Measurements from ENCODE around the gene ITCH. TPM values are rescaled to one million over a fixed set of nuclear protein-coding genes. Genes with fewer than 3 reads are reported as not detected.

Gene ITCH
- total and polyA plus RNA-seq, 2 of the 8 experiments (the other 6 are each of a cell fraction or from before 2014, with no cell fraction given): 3.9 to 45.2 TPM

DNA sequence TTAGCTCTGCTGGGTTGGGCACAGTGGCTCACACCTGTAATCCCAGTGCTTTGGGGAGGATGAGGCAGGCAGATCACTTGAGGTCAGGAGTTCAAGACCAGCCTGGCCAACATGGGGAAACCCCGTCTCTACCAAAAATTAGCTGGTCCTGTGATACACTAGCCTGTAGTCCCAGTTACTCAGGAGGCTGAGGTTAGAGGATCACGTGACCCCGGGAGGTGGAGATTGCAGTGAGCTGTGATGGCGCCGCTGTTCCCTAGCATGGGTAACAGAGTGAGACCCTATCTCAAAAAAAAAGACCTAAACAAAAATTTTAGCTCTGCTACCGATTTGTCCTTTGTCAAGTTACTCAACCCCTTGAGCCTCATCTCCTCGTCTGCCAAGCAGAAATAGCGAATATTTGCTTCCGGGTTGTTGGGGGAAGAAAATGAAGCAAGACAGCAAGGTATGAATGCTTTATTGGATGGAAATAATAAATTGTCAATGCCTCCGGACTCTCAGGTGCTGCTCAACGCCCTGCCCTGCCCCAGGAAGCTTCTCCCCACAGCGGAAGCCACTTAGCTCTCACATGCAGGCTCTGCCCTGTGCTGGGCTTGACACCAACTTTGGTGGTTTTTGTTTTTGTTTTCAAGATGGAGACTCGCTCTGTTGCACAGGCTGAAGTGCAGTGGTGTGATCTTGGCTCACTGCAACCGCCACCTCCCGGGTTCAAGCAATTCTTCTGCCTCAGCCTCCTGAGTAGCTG is 24.9 kb upstream of the ITCH start:
- Histone ChIP-seq H4K20me1 (replicated peaks in 1 of 2; ENCODE audit: control insufficient read depth in 1 of 2, insufficient read depth in 2 of 2, low read length in 2 of 2) (no peaks in the 10 kb centered on the region), H3K79me1 (ENCODE audit: low read depth, low read length) (no peaks in the 10 kb centered on the region), H4K8ac (ENCODE audit: extremely low read depth, insufficient read depth, low read length) (no peak overlapping the region), H2AFZ (ENCODE audit: low read length) (peak overlapping the region; percentile 49), H2BK12ac (ENCODE audit: low read depth, low read length) (no peak overlapping the region), H3K79me2 (ENCODE audit: control insufficient read depth in 1 of 2, insufficient read depth in 2 of 2, low read length in 2 of 2) (no peaks in the 10 kb centered on the region), H3K23me2 (ENCODE audit: low read depth, low read length) (no peaks in the 10 kb centered on the region), H4K5ac (ENCODE audit: insufficient read length, low read depth, low read length) (no peak overlapping the region), H2AK5ac (ENCODE audit: low read depth, low read length) (no peak overlapping the region), H2BK15ac (ENCODE audit: low read length) (no peak overlapping the region), H2BK20ac (ENCODE audit: low read length) (no peak overlapping the region), H2BK120ac (replicated peaks; ENCODE audit: low read depth, low read length) (no peak overlapping the region), H3K4me3 (ENCODE audit: extremely low read depth in 1 of 4, insufficient read depth in 2 of 4, low read depth in 3 of 4, low read length in 4 of 4) (no peak overlapping the region), H3K27me3 (replicated peaks in 1 of 4; ENCODE audit: control insufficient read depth in 3 of 4, extremely low read depth in 1 of 4, insufficient read depth in 3 of 4, low read length in 3 of 4) (no peaks in the 10 kb centered on the region), H3K9me3 (ENCODE audit: insufficient read depth in 2 of 2, low read depth in 1 of 2, low read length in 1 of 2) (no peaks in the 10 kb centered on the region), H3K36me3 (ENCODE audit: control insufficient read depth in 2 of 4, insufficient read depth in 4 of 4, low read length in 3 of 4) (no peaks in the 10 kb centered on the region), H3K18ac (ENCODE audit: extremely low read depth, low read length) (no peak overlapping the region), H2BK5ac (ENCODE audit: low read depth, low read length) (no peak overlapping the region), H3K9ac (replicated peaks in 1 of 4; ENCODE audit: extremely low read depth in 1 of 4, low read depth in 3 of 4, low read length in 3 of 4) (no peak overlapping the region), H3K56ac (replicated peaks; ENCODE audit: insufficient read length, low read depth, low read length) (no peak overlapping the region), H3K4me1 (replicated peaks in 1 of 4; ENCODE audit: control insufficient read depth in 3 of 4, insufficient read depth in 4 of 4, low read length in 3 of 4) (no peaks in the 10 kb centered on the region), H3K27ac (ENCODE audit: low read depth, low read length) (no peak overlapping the region), H3K4ac (replicated peaks; ENCODE audit: insufficient read length, low read depth, low read length) (no peak overlapping the region), H3K14ac (ENCODE audit: insufficient read length) (no peak overlapping the region), H3K4me2 (ENCODE audit: insufficient read depth in 1 of 2, low read depth in 2 of 2, low read length in 2 of 2) (no peak overlapping the region), H4K91ac (replicated peaks; ENCODE audit: insufficient read length, low read length) (no peak overlapping the region), H3K23ac (ENCODE audit: insufficient read length) (no peak overlapping the region)
- WGBS, 2 experiments (ENCODE audit: extremely low coverage in 1 of 2, insufficient coverage in 1 of 2, insufficient read length in 1 of 2, insufficient replicate concordance in 2 of 2, low coverage in 1 of 2, low lambda C conversion rate in 2 of 2, missing lambda C conversion rate in 1 of 2): 86% methylated on average over 15 of the region's 15 CpGs; no CpG with 5 or more reads in 1 of the 2 experiments
- CTCF ChIA-PET (ENCODE audit: partially characterized antibody): interaction anchor here (0.6 to 2.9 kb wide), 6 partner anchors 25 to 543 kb away, joined by 3 to 19 read pairs (median 4); partner anchors contain the start of gene ITCH
- FAIRE-seq (no peak), DNase-seq (ENCODE audit: low read depth in 1 of 2, low spot score in 2 of 2) (no peak)
- POLR2A ChIA-PET (ENCODE audit: partially characterized antibody): interaction anchor here (0.6 to 1.3 kb wide), 4 partner anchors 25 to 178 kb away, joined by 3 to 5 read pairs (median 3); partner anchors contain the start of genes DYNLRB1 and ITCH
- no peak for TF ChIP-seq NRF1 (IDR thresholded peaks at IDR 0.05; ENCODE audit: low read depth, low read length)
- no peak for TF ChIP-seq BACH1 (IDR thresholded peaks at IDR 0.05; ENCODE audit: low read length)
- no peak for TF ChIP-seq CBX5 (IDR thresholded peaks at IDR 0.05; ENCODE audit: low read depth, low read length)
- TF ChIP-seq HDAC2 (IDR thresholded peaks at IDR 0.05; ENCODE audit: borderline replicate concordance in 1 of 2, low read depth in 2 of 2, low read length in 2 of 2): no peak
- no peak for TF ChIP-seq CREB1 (IDR thresholded peaks at IDR 0.05)
- TF ChIP-seq GABPA (IDR thresholded peaks at IDR 0.05; ENCODE audit: borderline replicate concordance, insufficient read depth, low read length): no peak
- TF ChIP-seq MAX (IDR thresholded peaks at IDR 0.05): no peak
- no peak for TF ChIP-seq SRF (IDR thresholded peaks at IDR 0.05; ENCODE audit: low read depth, low read length)
- TF ChIP-seq SP4 (IDR thresholded peaks at IDR 0.05; ENCODE audit: low read length): no peak
- no peak for TF ChIP-seq POLR2AphosphoS5 (IDR thresholded peaks at IDR 0.05; ENCODE audit: low read depth, low read length)
- TF ChIP-seq RNF2 (IDR thresholded peaks at IDR 0.05; ENCODE audit: borderline replicate concordance, low read depth, low read length, missing control alignments, poor library complexity, severe bottlenecking): no peak
- TF ChIP-seq BRCA1 (IDR thresholded peaks at IDR 0.05; ENCODE audit: low read depth, low read length): no peak
- no peak for TF ChIP-seq YY1 (IDR thresholded peaks at IDR 0.05; ENCODE audit: low read depth, low read length)
